ENCODE data around the gene SOX12.

Gene SOX12

GRCh38 chr20:325045-325888 lies at the start of gene SOX12:
TSS of gene SOX12 (plus strand) at chr20:325552. CDS start at chr20:325925, 373 bp downstream.
- peak; percentile 85 for DNase-seq

- no peak for DNase-seq
These were observed 49.6 kb upstream of the SOX12 start for GRCh38 chr20:275791-276190.

- no peak for DNase-seq
These were observed 48.5 kb upstream of the SOX12 start for GRCh38 chr20:276620-277495.

GRCh38 chr20:277496-277781 lies 47.9 kb upstream of the SOX12 start:
- no peak for DNase-seq

GRCh38 chr20:278181-278580 lies 47.2 kb upstream of the SOX12 start:
- DNase-seq = no peak

- DNase-seq = no peak
These were observed 46.5 kb upstream of the SOX12 start for GRCh38 chr20:278607-279571.

- no peak for DNase-seq
These were observed 41.2 kb upstream of the SOX12 start for GRCh38 chr20:284172-284571.

- no peak for DNase-seq
These were observed 38.8 kb upstream of the SOX12 start for GRCh38 chr20:286508-286907.

- DNase-seq = no peak
These were observed 36.2 kb upstream of the SOX12 start for GRCh38 chr20:288956-289692.

GRCh38 chr20:289693-290083 lies 35.7 kb upstream of the SOX12 start:
- no peak for DNase-seq

GRCh38 chr20:290084-290831 lies 35.1 kb upstream of the SOX12 start, which contains the start of gene C20orf96:
TSS of gene C20orf96 (minus strand) at chr20:290750. CDS start at chr20:290610, 140 bp downstream.
- peak; percentile 84 for DNase-seq

- DNase-seq = no peak
These were observed 30.8 kb upstream of the SOX12 start for GRCh38 chr20:294602-295001.

GRCh38 chr20:295804-296203 lies 29.5 kb upstream of the SOX12 start:
- DNase-seq = no peak

- DNase-seq = peak; percentile 92
These were observed 28.0 kb upstream of the SOX12 start, which contains the start of gene ZCCHC3 for GRCh38 chr20:297098-297924. TSS of gene ZCCHC3 (plus strand) at chr20:297570. CDS start at chr20:297587, 17 bp downstream.

GRCh38 chr20:297925-298775 lies 27.2 kb upstream of the SOX12 start:
- no peak for DNase-seq

- DNase-seq = no peak
These were observed 26.5 kb upstream of the SOX12 start for GRCh38 chr20:298776-299391.

- no peak for DNase-seq
These were observed 24.9 kb upstream of the SOX12 start for GRCh38 chr20:300345-300990.
